Dermis blood vessel endothelial cell (primary cell): ENCODE measurements around the gene ACOX3. TPM values are rescaled to one million over a fixed set of nuclear protein-coding genes. Genes with fewer than 3 reads are reported as not detected.

Experiments used
- DNase-seq: peaks from one replicate; pipeline ENCODE4 v3.0.0; 2010
- total RNA-seq: library from RNA; depleted of rRNA; stranded (reverse); fragments of >200 nt; gene quantifications from 2 replicates; pipeline ENCODE4 v1.2.3, GENCODE V29; 2014

ACOX3 gene
- total RNA-seq, 1 donor from 2014 or later: 29.3 TPM

GRCh38 chr4:8372506-8372905, 68.0 kb downstream of the ACOX3 start:
- DNase-seq: no peak

- no peak for DNase-seq
Observed at GRCh38 chr4:8371596-8371995, 68.9 kb downstream of the ACOX3 start.

- no peak for DNase-seq
Observed at GRCh38 chr4:8370835-8371595, 69.5 kb downstream of the ACOX3 start.

- DNase-seq: no peak
Observed at GRCh38 chr4:8370106-8370787, 70.3 kb downstream of the ACOX3 start.

- no peak for DNase-seq
Observed at GRCh38 chr4:8369426-8370105, 71.0 kb downstream of the ACOX3 start.

GRCh38 chr4:8368998-8369397, 71.5 kb downstream of the ACOX3 start:
- no peak for DNase-seq

- DNase-seq: no peak
Observed at GRCh38 chr4:8368061-8368481, 72.5 kb downstream of the ACOX3 start.

- no peak for DNase-seq
Observed at GRCh38 chr4:8366601-8367000, 73.9 kb downstream of the ACOX3 start.

- no peak for DNase-seq
Observed at GRCh38 chr4:8365951-8366350, 74.6 kb downstream of the ACOX3 start.

- no peak for DNase-seq
Observed at GRCh38 chr4:8365353-8365752, 75.2 kb downstream of the ACOX3 start.

- no peak for DNase-seq
Observed at GRCh38 chr4:8364848-8365350, 75.6 kb downstream of the ACOX3 start.

GRCh38 chr4:8364141-8364540, 76.4 kb downstream of the ACOX3 start:
- DNase-seq: no peak

GRCh38 chr4:8362483-8362882, 78.0 kb downstream of the ACOX3 start:
- no peak for DNase-seq

GRCh38 chr4:8359193-8359592, 81.3 kb downstream of the ACOX3 start:
- no peak for DNase-seq

- DNase-seq: no peak
Observed at GRCh38 chr4:8356856-8357255, 83.7 kb downstream of the ACOX3 start.

GRCh38 chr4:8355864-8356565, 84.5 kb downstream of the ACOX3 start:
- DNase-seq: peak; percentile 33

- DNase-seq: no peak
Observed at GRCh38 chr4:8355306-8355705, 85.2 kb downstream of the ACOX3 start.

- no peak for DNase-seq
Observed at GRCh38 chr4:8353912-8354453, 86.5 kb downstream of the ACOX3 start.

GRCh38 chr4:8353158-8353669, 87.3 kb downstream of the ACOX3 start:
- no peak for DNase-seq

GRCh38 chr4:8352368-8353157, 88.0 kb downstream of the ACOX3 start:
- DNase-seq: no peak

- DNase-seq: no peak
Observed at GRCh38 chr4:8351931-8352367, 88.6 kb downstream of the ACOX3 start.
